ENCODE data around the gene NRGN. TPM values are rescaled to one million over a fixed set of nuclear protein-coding genes. Genes with fewer than 3 reads are reported as not detected.

NRGN gene
- total and polyA plus RNA-seq, 2 experiments from 2014 or later = 1.2 TPM; not detected in 1

DNA sequence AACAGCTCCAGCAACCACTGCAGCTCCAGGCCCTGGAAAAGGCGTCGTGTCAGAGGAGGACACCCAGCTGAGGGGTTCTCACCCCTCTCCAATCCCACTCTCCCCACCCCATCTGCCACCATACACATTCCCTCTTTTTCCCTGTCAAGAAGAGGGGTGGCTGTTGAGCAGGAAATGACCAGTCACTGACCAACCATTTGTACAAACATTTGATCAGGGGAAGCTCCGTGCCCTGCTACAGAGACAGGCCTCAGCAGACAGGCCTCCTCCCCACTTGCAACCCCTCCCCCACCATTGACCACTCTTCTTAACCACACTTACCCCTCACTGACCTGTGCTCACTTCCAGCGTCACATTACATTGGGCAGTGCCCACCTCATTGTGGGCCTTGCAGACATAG is 14.6 kb downstream of the NRGN start:
- no peak overlapping the region for H2AFZ ChIP-seq
- H3K4me2 ChIP-seq = no peak overlapping the region
- no peak overlapping the region for H3K27ac ChIP-seq
- WGBS (ENCODE audit: low lambda C conversion rate, missing lambda C conversion rate) = 88% methylated on average over 4 of the region's 4 CpGs
- no peaks in the 10 kb centered on the region for H3K79me2 ChIP-seq
- peaks cover 8% of the 10 kb centered on the region for H3K4me1 ChIP-seq (ENCODE audit: insufficient read depth)
- no peaks in the 10 kb centered on the region for H3K9me2 ChIP-seq (replicated peaks; ENCODE audit: insufficient read depth)
- TF ChIP-seq EZH2phosphoT487 (IDR thresholded peaks at IDR 0.05; ENCODE audit: low read depth, severe bottlenecking, unreplicated experiment) (no peak), EZH2 (IDR thresholded peaks at IDR 0.05; ENCODE audit: borderline replicate concordance) (no peak), CTCF (IDR thresholded peaks at IDR 0.05; ENCODE audit: poor library complexity) (no peak)
- H3K36me3 ChIP-seq (replicated peaks; ENCODE audit: insufficient read depth, low read depth) = no peaks in the 10 kb centered on the region
- H4K20me1 ChIP-seq (ENCODE audit: insufficient read depth, poor library complexity, severe bottlenecking) = no peaks in the 10 kb centered on the region
- no peak for DNase-seq (ENCODE audit: low spot score)
- peaks cover 67% of the 10 kb centered on the region for H3K27me3 ChIP-seq
- no peaks in the 10 kb centered on the region for H3K9me3 ChIP-seq (ENCODE audit: low read depth)
- H3K4me3 ChIP-seq = no peak overlapping the region

DNA sequence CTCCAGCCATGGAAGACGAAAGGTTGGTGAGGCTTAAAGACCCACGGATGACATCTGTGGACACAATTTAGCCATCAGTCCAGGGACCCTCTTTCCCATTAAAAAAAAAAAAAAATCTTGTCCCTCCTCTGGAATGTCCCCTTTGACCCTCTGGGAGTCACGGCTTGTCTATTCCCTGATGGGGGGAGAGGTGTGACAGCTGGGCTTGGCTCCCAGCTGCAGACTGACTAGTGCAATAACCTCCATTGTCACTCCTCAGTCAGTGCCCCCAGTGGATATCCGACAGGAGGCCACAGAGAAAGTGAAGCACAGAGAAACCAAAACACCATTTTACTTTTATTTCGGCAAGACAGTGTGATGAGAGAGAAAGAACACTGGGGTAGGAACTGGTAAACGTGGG is 15.0 kb downstream of the NRGN start:
- Histone ChIP-seq H3K27ac (no peak overlapping the region), H3K9me3 (ENCODE audit: low read depth) (no peaks in the 10 kb centered on the region), H3K4me1 (ENCODE audit: insufficient read depth) (peaks cover 12% of the 10 kb centered on the region), H3K4me3 (no peak overlapping the region), H3K79me2 (no peaks in the 10 kb centered on the region), H3K4me2 (no peak overlapping the region), H3K27me3 (peaks cover 68% of the 10 kb centered on the region), H2AFZ (no peak overlapping the region), H3K9me2 (replicated peaks; ENCODE audit: insufficient read depth) (no peaks in the 10 kb centered on the region), H4K20me1 (ENCODE audit: insufficient read depth, poor library complexity, severe bottlenecking) (no peaks in the 10 kb centered on the region), H3K36me3 (replicated peaks; ENCODE audit: insufficient read depth, low read depth) (no peaks in the 10 kb centered on the region)
- TF ChIP-seq CTCF (IDR thresholded peaks at IDR 0.05; ENCODE audit: poor library complexity) (no peak), EZH2 (IDR thresholded peaks at IDR 0.05; ENCODE audit: borderline replicate concordance) (no peak), EZH2phosphoT487 (IDR thresholded peaks at IDR 0.05; ENCODE audit: low read depth, severe bottlenecking, unreplicated experiment) (no peak)
- 77% methylated on average over 6 of the region's 6 CpGs for WGBS (ENCODE audit: low lambda C conversion rate, missing lambda C conversion rate)
- no peak for DNase-seq (ENCODE audit: low spot score)

DNA sequence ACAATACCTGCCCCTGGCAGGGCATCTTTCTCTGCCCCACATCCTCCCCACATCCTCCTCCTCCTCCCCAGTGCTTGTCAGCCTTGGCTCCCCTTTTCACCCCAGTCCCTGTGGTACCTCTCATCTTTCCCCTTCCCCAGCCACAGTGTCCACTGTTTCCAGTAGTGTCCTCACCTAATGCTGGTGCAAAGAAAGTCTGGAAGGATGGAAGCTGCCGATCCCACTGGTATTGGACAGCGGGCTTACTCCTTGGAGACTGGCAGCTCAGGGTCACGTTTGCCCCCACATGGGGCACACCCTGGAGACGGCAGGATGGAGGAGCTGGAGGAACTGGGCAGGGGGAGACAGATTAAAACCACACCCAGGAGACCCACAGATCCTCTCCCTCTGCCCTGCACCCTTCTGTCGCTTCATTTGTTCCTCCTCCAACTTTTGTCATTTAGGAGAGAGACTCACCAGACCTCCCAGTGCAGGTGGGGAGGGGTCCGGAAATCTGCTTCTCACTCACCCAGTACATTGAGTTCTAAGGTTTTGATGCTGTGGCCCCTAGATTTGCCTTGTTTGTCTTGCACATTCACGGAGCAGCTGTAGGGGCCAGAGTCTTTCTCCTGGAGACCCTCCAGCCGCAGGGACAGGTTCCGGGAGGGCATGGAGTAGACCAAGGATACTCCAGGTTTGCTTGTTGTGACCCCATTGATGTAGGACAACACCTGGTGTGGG is 16.5 kb downstream of the NRGN start:
- TF ChIP-seq EZH2 (IDR thresholded peaks at IDR 0.05; ENCODE audit: borderline replicate concordance) = no peak
- TF ChIP-seq EZH2phosphoT487 (IDR thresholded peaks at IDR 0.05; ENCODE audit: low read depth, severe bottlenecking, unreplicated experiment) = no peak
- no peak for TF ChIP-seq CTCF (IDR thresholded peaks at IDR 0.05; ENCODE audit: poor library complexity)
- no peaks in the 10 kb centered on the region for H3K79me2 ChIP-seq

More for the DNA sequence above, 16.5 kb downstream of the NRGN start:
- no peaks in the 10 kb centered on the region for H3K36me3 ChIP-seq (replicated peaks; ENCODE audit: insufficient read depth, low read depth)
- H2AFZ ChIP-seq = no peak overlapping the region
- H3K4me2 ChIP-seq = no peak overlapping the region
- no peaks in the 10 kb centered on the region for H3K9me2 ChIP-seq (replicated peaks; ENCODE audit: insufficient read depth)
- H4K20me1 ChIP-seq (ENCODE audit: insufficient read depth, poor library complexity, severe bottlenecking) = peaks cover 7% of the 10 kb centered on the region
- DNase-seq (ENCODE audit: low spot score) = no peak
- no peak overlapping the region for H3K27ac ChIP-seq
- H3K4me1 ChIP-seq (ENCODE audit: insufficient read depth) = peaks cover 14% of the 10 kb centered on the region
- no peak overlapping the region for H3K4me3 ChIP-seq
- H3K27me3 ChIP-seq = peaks cover 68% of the 10 kb centered on the region
- no peaks in the 10 kb centered on the region for H3K9me3 ChIP-seq (ENCODE audit: low read depth)
- 70% methylated on average over 9 of the region's 9 CpGs for WGBS (ENCODE audit: low lambda C conversion rate, missing lambda C conversion rate)
